Mononuclear cell (primary cell): ENCODE results near the gene NFXL1. TPM values are rescaled to one million over a fixed set of nuclear protein-coding genes. Genes with fewer than 3 reads are reported as not detected.
"Not testable (repeated sequence)": the region's sequence is repeated elsewhere in the genome, so short reads cannot be mapped to it uniquely, and the experiment has no call there.

Experiments used
- H3K27me3 ChIP-seq: 2 replicates; pipeline ENCODE4 v1.6.0; 2011; ENCODE audit warnings: low read length, control low read depth; ENCODE audit not compliant: insufficient read depth
- H3K4me1 ChIP-seq: 2 replicates; pipeline ENCODE4 v1.5.1; 2011; ENCODE audit warnings: mild to moderate bottlenecking, low read length, control low read depth; ENCODE audit not compliant: insufficient read depth
- H3K4me3 ChIP-seq: 2 replicates; pipeline ENCODE4 v1.5.1; 2011; ENCODE audit warnings: mild to moderate bottlenecking, low read length, moderate library complexity
- H3K9me3 ChIP-seq: 2 replicates; pipeline ENCODE4 v1.5.1; 2011; ENCODE audit warnings: low read depth, mild to moderate bottlenecking, control low read depth, low read length
- total RNA-seq: library from RNA; depleted of rRNA; stranded (reverse); fragments of >200 nt; gene quantifications from one replicate; pipeline ENCODE4 v1.2.3, GENCODE V29; 2012

The NFXL1 gene
- total RNA-seq, result 6.8 TPM

DNA sequence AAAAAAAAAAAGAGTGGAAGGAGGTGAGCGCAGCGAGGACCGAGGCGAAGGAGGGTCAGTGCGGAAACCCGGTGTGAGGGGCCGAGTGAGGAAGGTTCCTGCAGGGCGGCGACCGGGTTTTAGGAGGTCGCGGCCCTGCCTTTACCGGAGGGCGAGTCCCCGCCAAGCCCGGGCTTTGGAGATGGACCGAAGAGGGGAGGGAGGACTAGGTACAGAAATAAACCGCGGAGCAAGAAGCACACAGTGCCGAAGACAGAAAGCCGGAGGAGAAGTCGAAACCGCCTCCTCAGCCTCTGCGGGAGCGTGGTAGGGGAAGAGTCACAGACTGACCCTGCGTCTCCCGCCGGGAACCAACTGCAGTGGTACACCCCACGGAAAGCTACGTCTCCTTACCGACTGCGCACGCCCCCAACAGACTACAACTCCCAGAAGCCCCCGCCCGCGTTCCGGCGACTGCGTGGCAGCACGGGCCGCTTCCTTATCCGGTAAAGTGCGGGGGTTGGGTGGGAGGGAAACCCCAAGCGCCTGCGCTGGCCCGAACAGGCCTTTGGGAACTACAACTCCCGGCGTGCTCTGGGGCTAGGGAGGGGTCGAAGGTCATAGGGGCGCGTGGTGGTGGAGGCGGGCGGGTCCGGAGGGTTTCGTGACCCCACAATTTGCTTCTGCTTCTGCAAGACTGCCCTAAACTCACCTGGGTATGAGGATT lies at the start of gene NFXL1:
NFXL1 (minus strand) TSS at position 364 of the 706 bp plus-strand sequence. CDS start 380 bp downstream, outside the sequence.
- H3K9me3 ChIP-seq, result no peaks in the 10 kb centered on the region
- no peaks in the 10 kb centered on the region for H3K27me3 ChIP-seq
- peak within 1 kb of the TSS; percentile 99 for H3K4me3 ChIP-seq
- H3K4me1 ChIP-seq, result peaks cover 21% of the 10 kb centered on the region

DNA sequence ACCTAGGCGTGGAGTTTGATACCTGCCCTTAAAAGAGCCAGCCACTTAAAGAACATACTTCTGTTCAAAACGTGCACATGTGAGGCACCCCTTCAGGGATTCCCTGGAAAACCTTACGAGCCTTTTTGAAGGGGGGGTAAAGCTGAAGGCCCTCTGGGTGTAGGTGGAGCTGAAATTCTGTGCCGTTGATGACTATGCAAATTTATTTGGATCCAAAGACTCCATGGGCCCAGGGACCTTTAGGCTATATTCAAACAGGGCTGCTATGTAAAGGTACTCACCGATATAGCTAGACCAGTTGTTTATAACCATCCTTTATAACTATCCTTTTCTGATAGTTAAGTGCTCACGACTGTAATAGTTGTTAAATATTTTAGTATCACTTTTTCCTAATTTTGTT lies 40.3 kb upstream of the NFXL1 start:
- H3K4me3 ChIP-seq, result no peak overlapping the region
- H3K27me3 ChIP-seq, result no peaks in the 10 kb centered on the region
- no peaks in the 10 kb centered on the region for H3K4me1 ChIP-seq
- H3K9me3 ChIP-seq, result no peaks in the 10 kb centered on the region

DNA sequence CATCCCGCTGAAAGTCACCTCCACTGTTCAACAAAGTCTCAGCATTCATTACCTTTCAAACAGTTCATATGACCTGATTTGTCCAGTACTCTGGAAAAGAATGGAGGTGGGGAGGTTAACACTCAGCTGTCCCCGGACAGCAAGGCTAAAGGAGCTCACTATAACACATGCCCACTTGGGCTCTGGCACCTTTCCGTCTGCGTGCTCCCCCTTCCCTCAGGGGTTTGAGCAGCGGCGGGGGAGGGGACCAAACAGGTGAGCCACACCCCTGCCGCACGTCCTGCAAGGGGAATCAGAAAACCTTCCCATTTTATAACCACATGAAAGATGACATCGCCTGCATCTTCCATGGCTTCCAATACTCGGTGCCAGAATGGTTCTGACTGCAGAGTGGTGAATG lies 39.9 kb upstream of the NFXL1 start:
- no peaks in the 10 kb centered on the region for H3K27me3 ChIP-seq
- H3K9me3 ChIP-seq, result no peaks in the 10 kb centered on the region
- no peak overlapping the region for H3K4me3 ChIP-seq

DNA sequence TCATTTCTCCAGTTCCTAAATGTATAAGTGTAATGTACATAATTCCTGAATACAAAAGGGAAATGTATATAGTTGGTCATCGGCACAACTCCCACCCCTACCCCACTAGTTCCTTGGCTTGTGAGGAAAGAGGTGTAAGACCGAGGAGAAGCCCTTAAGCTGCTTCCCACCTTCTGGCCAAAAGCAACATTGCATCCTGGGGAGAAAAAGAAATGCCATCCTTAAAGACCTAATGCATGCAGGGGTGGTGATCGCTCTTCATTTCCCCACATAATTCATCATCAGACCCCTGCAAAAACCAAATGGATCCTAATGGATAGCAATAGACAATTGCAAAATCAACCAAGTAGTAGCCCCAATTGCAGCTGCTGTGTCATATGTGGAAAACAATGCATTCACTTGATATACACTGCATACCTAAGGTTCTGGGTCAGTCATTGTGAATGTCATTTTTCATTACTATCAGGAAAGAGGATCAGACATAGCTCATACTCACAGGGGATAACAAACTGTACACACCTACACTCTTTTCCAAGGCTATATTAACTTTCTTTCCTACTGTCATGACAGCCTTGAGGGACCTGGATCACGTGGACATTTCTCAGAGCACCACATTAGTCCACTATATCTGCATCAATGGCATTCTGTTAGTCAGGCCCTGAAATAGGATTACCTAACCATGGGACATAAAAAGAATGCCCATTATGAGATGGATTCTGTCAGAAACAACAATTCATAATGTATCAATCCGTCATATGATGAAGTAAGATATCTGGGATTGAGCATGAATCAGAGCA lies 31.7 kb upstream of the NFXL1 start:
- Histone ChIP-seq H3K9me3 (no peaks in the 10 kb centered on the region), H3K27me3 (no peaks in the 10 kb centered on the region), H3K4me3 (no peak overlapping the region), H3K4me1 (no peaks in the 10 kb centered on the region)

More for the DNA sequence above, 39.9 kb upstream of the NFXL1 start:
- no peaks in the 10 kb centered on the region for H3K4me1 ChIP-seq

DNA sequence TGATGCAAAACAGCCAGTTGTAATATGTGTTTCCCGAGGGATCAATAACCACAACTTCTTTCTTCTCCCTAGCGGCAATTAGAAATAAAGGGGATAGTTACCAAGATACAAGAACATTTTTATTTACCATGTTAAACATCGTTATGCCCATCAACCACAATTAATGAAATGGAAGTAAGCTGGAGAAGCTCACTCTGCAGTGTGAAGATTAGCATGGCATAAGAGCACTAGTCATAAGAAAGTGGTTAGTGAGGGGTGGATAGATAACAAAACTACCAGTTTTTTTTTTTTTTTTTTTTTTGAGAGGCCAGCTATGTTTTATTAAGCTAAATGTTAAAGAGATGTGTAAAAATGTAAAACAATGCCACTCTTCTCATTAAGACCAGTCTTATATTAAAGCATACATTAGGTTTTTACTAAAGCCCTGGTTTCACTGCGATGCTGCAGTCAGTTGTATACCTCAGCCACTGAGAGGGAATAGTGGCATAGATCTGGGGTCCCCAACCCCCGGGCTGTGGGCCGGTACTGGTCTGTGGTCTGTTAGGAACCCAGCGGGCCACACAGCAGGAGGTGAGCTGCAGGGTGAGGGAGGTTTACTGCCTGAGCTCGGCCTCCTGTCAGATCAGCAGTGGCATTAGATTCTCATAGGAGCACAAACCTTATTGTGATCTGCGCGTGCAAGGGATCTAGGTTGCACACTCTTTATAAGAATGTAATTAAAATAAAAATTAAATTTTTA lies 27.9 kb upstream of the NFXL1 start:
- Histone ChIP-seq H3K27me3 (no peaks in the 10 kb centered on the region), H3K4me3 (no peak overlapping the region), H3K4me1 (no peaks in the 10 kb centered on the region), H3K9me3 (no peaks in the 10 kb centered on the region)

DNA sequence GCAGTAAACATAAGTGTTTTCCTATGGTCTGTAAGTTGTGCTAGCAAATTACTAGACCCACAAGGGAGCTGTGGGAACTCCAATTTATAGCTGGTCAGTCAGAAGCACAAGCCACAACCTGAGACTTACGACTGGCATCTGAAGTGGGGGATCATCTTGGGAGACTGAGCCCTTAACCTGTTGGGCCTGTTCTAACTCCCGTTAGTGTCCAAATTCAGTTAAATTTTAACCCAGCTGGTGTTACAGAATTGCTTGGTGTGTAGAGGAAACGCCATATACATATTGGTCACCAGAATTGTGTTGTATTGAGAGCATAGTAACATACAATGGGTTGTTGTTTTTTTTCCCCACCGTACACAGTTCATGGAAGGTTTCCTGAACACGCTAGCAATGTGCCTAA lies 25.1 kb upstream of the NFXL1 start:
- peaks cover 2% of the 10 kb centered on the region for H3K27me3 ChIP-seq
- no peak overlapping the region for H3K4me3 ChIP-seq
- no peaks in the 10 kb centered on the region for H3K9me3 ChIP-seq
- no peaks in the 10 kb centered on the region for H3K4me1 ChIP-seq

DNA sequence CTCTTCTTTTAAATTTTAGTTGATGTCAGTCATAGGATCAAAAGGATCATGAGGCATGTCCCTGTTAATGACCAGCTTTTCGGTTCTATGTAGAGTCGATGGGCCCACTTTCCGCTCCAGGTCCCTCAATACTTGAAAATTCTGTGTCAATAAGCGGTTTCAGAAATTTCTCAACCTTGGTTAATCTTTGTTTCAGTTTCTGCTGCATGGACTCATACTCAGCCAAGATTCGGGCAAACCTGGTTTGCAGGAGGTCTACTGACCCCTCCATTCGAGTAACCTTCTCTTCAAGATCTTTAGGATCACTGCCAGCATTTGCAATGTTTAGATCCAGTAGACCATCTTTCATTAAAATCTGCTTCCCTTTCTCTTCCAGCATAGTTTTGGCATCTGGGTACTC lies 22.0 kb upstream of the NFXL1 start:
- no peak overlapping the region for H3K4me3 ChIP-seq
- H3K4me1 ChIP-seq, result no peaks in the 10 kb centered on the region
- H3K9me3 ChIP-seq, result no peaks in the 10 kb centered on the region
- H3K27me3 ChIP-seq, result peaks cover 4% of the 10 kb centered on the region

DNA sequence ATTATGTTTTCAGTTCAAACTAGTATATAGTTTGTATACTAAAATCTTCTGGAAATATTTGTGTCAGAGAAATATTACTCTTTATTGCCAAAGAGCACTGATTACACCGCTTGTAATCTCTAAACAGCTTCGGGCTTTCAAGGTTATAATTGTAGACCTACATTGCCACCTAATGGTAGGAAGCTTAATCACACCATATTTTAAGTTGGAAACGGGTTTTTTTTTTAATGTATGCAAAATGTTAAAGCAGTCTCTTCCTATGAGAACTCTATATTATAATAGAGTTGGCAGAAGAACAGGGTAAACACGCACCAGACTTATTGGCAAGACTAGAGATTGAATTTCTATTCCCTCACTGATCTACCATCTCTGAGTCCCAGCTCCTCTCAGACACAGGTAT lies 19.5 kb upstream of the NFXL1 start:
- Histone ChIP-seq H3K9me3 (no peaks in the 10 kb centered on the region), H3K4me1 (peaks cover 4% of the 10 kb centered on the region), H3K27me3 (peaks cover 4% of the 10 kb centered on the region), H3K4me3 (no peak overlapping the region)

DNA sequence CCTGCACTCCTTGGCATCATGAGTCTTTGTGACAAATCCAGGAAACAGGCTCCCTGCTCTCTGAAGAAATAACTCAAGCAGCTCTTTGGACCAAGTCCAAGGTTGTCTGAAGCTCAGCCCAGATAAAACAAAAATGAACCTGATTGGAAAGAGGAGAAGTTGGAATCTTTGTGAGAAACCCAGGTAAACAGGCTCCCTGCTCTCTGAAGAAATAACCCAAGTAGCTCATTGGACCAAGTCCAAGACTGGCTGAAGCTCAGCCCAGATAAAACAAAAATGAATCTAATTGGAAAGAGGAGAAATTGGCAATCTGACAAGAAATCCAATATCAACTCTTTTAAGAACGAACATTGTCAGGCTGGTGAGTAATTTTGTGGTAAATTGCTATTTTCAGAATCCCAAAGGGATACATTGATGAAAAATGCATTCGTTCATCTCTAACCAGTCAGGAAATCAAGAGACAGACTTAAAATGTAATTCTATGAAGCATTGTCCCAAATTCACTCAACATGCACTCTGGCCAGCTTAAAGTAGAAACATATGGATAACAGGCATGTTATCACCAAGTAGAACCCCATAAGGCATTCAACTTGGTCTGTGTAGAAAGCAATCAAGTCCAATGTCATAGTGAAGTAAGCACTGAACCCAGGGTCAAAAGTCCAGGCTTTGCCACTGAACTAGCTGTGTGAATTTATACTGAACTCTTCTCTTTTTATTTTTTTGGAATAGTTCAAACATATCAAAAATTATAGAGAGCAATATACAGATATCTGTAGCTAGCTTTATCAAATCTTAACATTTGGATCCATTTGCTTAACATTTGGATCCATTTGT lies 16.8 kb upstream of the NFXL1 start:
- peaks cover 10% of the 10 kb centered on the region for H3K4me1 ChIP-seq
- H3K27me3 ChIP-seq, result peaks cover 4% of the 10 kb centered on the region
- H3K4me3 ChIP-seq, result no peak overlapping the region
- no peaks in the 10 kb centered on the region for H3K9me3 ChIP-seq

DNA sequence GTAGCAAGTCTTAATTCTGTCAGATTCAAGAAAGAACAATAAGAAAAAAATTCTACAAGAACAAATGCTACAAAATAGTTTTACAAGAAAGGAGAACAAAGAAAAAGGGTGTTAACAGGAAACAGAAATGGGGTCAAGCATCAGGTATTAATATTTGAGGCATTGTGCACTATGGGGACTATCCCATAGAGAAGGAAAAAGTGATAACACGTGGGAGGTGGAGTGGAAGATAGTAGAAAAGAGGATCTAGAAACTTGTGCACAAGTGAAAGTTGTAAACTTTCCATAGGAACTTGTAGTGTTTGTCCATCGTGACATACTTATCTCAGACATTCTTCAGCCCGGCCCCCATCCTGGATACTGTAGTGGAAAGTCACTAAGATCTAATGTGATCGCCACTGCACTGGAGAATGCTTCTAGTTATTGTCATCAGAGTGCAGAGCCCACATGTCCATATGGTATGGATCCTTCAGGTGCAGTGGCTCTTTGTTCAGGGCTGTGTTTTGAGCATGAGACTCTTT lies 15.4 kb upstream of the NFXL1 start:
- H3K4me3 ChIP-seq, result no peak overlapping the region
- peaks cover 4% of the 10 kb centered on the region for H3K27me3 ChIP-seq
- no peaks in the 10 kb centered on the region for H3K9me3 ChIP-seq
- H3K4me1 ChIP-seq, result peaks cover 10% of the 10 kb centered on the region

DNA sequence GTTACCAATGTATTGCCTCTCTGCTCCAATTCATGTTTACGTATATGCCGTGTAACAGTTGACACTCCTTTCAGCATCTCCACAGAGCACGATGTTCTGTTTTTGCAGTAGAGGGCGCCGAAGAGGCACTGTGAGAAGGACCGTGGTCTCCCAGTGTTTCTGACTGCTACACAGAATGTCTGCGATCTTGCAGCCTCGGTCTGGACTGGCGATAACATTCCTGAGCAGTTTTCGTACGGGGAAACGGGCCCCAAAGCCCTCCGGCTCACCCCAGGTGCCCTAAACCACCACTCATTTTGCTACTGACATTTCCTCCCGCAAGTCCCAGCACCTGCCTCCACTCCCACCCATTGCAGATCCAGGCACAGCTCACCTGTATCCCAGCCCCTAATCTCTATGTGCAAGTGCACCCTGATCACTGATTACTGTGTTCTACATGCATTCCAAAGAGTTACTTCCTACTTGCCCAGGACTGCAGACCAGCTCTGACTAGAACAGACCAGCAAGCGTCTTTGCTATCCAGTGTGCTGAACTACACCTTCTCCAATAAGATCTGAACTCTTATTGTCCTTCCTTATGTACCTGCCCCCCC lies 12.4 kb upstream of the NFXL1 start:
- Histone ChIP-seq H3K9me3 (no peaks in the 10 kb centered on the region), H3K4me3 (no peak overlapping the region), H3K4me1 (peaks cover 20% of the 10 kb centered on the region), H3K27me3 (no peaks in the 10 kb centered on the region)

DNA sequence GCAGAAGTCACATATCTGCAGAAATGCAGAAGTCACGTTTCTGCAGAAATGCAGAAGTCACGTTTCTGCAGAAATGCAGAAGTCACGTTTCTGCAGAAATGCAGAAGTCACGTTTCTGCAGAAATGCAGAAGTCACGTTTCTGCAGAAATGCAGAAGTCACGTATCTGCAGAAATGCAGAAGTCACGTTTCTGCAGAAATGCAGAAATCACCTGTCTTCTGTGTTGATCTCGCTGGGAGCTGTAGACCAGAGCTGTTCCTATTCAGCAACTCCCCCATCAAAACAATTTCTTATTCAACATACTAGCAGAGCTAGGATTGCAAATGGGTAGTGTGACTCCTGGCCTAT lies 8.9 kb upstream of the NFXL1 start:
- not testable (repeated sequence) for H3K27me3 ChIP-seq, H3K4me3 ChIP-seq, H3K9me3 ChIP-seq
- peaks cover 16% of the 10 kb centered on the region for H3K4me1 ChIP-seq

DNA sequence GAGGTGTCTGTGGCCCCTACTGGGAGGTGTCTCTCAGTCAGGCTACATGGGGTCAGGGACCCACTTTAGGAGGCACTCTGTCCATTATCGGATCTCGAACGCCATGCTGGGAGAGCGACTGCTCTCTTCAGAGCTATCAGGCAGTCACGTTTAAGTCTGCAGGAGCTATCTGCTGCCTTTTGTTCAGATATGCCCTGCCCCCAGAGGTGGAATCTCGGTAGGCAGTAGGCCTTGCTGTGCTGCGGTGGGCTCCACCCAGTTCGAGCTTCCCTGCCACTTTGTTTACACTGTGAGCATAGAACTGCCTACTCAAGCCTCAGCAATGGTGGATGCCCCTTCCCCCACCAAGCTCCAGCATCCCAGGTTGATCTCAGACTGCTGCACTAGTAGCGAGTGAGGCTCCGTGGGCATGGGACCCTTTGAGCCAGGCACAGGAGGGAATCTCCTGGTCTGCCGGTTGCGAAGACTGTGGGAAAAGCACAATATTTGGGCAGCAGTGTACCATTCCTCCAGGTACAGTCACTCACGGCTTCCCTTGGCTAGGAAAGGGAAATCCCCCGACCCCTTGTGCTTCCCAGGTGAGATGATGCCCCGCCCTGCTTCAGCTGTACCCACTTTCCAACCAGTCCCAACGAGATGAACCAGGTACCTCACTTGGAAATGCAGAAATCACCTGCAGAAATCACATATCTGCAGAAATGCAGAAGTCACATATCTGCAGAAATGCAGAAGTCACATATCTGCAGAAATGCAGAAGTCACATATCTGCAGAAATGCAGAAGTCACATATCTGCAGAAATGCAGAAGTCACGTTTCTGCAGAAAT lies 8.3 kb upstream of the NFXL1 start:
- H3K27me3 ChIP-seq, H3K9me3 ChIP-seq, H3K4me3 ChIP-seq: not testable (repeated sequence)
- H3K4me1 ChIP-seq, result peaks cover 16% of the 10 kb centered on the region
